ENCODE measurements around the gene PAK5.

Gene PAK5

DNA sequence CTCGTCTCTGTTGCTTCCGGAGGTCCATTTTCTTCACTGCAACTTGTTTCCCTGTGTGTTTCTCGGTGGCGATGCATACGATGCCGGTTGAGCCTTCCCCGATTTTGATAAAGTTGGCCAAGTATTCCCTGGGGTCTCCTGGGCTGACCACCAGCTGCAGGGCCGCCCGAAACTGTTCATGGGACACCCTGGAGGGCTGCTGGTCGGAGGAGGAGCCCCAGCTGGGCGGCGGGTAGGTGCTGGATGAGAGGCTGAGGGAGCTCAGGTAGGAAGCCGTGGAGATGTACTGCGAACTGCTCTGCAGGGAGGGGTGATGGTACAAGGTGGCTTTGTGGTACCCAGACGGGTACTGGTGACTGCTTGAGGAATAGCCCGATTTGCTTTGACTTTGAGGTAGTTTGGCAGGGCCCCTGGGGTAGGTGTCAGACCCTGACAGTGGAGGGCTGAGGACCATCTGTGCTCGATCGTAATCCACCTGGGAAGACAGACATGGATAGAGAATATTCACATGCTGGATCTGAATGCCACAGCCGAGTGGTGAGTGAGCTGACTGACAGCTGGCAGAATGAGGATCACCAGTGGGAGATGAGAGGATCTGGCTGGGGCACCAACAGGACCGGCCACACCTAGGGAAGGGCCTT lies 272.8 kb downstream of the PAK5 start:
- Mint-ChIP-seq H3K4me3 (no peak overlapping the region), H3K27ac (no peak overlapping the region), H3K36me3 (ENCODE audit: low read depth) (no peaks in the 10 kb centered on the region), H3K9me3 (no peaks in the 10 kb centered on the region), H3K27me3 (ENCODE audit: low read depth) (no peaks in the 10 kb centered on the region), H3K4me1 (ENCODE audit: low read depth) (no peaks in the 10 kb centered on the region)
- no peak for DNase-seq (ENCODE audit: low spot score)

- no peak for DNase-seq (ENCODE audit: low spot score)
- H3K27me3 Mint-ChIP-seq (ENCODE audit: low read depth) = no peaks in the 10 kb centered on the region
- H3K27ac Mint-ChIP-seq = no peak overlapping the region
- no peaks in the 10 kb centered on the region for H3K36me3 Mint-ChIP-seq (ENCODE audit: low read depth)
- no peaks in the 10 kb centered on the region for H3K9me3 Mint-ChIP-seq
- no peak overlapping the region for H3K4me3 Mint-ChIP-seq
- no peaks in the 10 kb centered on the region for H3K4me1 Mint-ChIP-seq (ENCODE audit: low read depth)
These were observed 281.5 kb downstream of the PAK5 start for GRCh38 chr20:9557411-9557810.

DNA sequence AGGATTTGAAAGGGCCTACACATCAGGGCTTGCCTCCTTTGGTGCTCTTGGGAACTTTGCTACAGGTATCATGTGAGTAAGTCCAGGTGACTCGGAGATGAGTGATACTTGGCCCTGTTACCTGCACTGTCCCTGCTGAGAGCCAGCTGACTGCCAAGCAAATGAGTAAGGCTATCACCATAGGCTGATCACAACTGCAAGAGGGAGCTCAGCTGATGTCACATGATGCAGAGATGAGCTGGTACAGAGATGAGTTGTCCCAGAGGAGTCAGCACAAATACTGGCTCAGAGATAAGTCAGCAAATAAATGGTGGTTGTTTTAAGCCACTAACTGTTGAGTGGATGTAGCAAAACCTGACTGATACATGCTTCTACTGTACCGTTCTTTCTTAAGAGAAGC lies 283.1 kb downstream of the PAK5 start:
- Mint-ChIP-seq H3K36me3 (ENCODE audit: low read depth) (no peaks in the 10 kb centered on the region), H3K9me3 (no peaks in the 10 kb centered on the region)

DNA sequence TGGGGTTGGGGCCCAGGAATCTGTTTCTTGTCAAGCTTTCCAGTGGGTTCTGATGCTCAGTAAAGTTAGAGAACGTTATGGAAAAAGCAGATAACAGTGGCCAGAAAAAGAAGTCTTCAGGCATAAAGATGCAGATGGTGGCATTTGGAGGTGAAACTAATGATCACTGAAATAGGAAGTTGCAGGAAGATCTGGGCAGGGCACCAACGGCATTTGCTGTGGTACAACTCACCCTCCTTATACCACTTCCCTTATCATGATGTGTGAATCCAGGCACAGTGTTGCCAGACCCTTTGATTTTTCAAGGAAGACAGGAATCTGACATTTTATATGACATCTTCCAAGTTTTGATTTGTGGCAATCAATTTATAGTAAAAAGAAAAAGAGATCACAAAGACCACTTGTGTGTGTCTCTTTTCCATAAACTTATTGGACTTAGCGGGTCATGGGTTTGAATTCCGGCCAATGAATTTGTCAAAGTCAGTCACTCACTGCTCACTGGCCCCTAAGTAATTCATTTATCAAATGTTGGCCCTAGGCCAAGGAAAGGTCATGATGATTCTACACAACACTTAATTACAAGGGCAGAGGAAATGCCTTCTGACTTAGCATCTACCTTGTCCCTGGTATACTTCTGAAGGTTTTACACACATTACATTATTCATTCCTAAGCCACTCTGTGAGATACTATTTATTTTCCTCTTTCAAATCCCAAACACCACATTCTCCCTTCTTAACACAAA lies 286.9 kb downstream of the PAK5 start:
- H3K4me3 Mint-ChIP-seq = no peak overlapping the region
- H3K9me3 Mint-ChIP-seq = no peaks in the 10 kb centered on the region
- no peak overlapping the region for H3K27ac Mint-ChIP-seq
- no peaks in the 10 kb centered on the region for H3K4me1 Mint-ChIP-seq (ENCODE audit: low read depth)
- DNase-seq (ENCODE audit: low spot score) = no peak
- no peaks in the 10 kb centered on the region for H3K27me3 Mint-ChIP-seq (ENCODE audit: low read depth)
- no peaks in the 10 kb centered on the region for H3K36me3 Mint-ChIP-seq (ENCODE audit: low read depth)

More for the DNA sequence above, 283.1 kb downstream of the PAK5 start:
- H3K4me3 Mint-ChIP-seq = no peak overlapping the region
- H3K27me3 Mint-ChIP-seq (ENCODE audit: low read depth) = no peaks in the 10 kb centered on the region
- H3K27ac Mint-ChIP-seq = no peak overlapping the region
- DNase-seq (ENCODE audit: low spot score) = no peak
- H3K4me1 Mint-ChIP-seq (ENCODE audit: low read depth) = no peaks in the 10 kb centered on the region

GRCh38 chr20:9550871-9551270 lies 288.0 kb downstream of the PAK5 start:
- Mint-ChIP-seq H3K36me3 (ENCODE audit: low read depth) (no peaks in the 10 kb centered on the region), H3K27ac (no peak overlapping the region), H3K4me1 (ENCODE audit: low read depth) (no peaks in the 10 kb centered on the region), H3K4me3 (no peak overlapping the region), H3K9me3 (no peaks in the 10 kb centered on the region), H3K27me3 (ENCODE audit: low read depth) (no peaks in the 10 kb centered on the region)
- no peak for DNase-seq (ENCODE audit: low spot score)

GRCh38 chr20:9550283-9550682 lies 288.6 kb downstream of the PAK5 start:
- Mint-ChIP-seq H3K4me1 (ENCODE audit: low read depth) (no peaks in the 10 kb centered on the region), H3K36me3 (ENCODE audit: low read depth) (no peaks in the 10 kb centered on the region), H3K27me3 (ENCODE audit: low read depth) (no peaks in the 10 kb centered on the region), H3K9me3 (no peaks in the 10 kb centered on the region), H3K27ac (no peak overlapping the region), H3K4me3 (no peak overlapping the region)
- no peak for DNase-seq (ENCODE audit: low spot score)

DNA sequence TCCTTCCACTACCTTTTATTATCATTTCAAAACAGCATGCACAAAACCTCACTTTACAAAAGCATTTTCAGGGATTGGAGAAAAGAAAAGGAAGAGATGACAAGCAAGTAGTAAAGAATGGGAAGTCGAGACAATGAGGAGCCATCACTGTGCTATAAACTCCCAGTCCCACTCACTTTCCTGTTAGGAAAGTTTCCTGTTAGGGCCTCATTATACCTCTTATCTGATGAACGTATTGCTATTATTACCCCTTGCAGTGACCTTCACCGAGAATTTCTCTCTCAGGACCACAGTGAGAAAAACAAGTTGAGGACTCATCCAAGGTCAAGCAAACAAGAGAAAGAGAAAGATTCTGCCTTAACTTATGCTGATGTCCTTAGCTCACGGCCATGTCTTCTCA lies 295.7 kb downstream of the PAK5 start:
- H3K27ac Mint-ChIP-seq = no peak overlapping the region
- no peaks in the 10 kb centered on the region for H3K36me3 Mint-ChIP-seq (ENCODE audit: low read depth)
- no peak overlapping the region for H3K4me3 Mint-ChIP-seq
- no peak for DNase-seq (ENCODE audit: low spot score)
- H3K9me3 Mint-ChIP-seq = no peaks in the 10 kb centered on the region
- no peaks in the 10 kb centered on the region for H3K27me3 Mint-ChIP-seq (ENCODE audit: low read depth)
- H3K4me1 Mint-ChIP-seq (ENCODE audit: low read depth) = no peaks in the 10 kb centered on the region

GRCh38 chr20:9535449-9535848 lies 303.4 kb downstream of the PAK5 start:
- no peak overlapping the region for H3K4me3 Mint-ChIP-seq
- no peaks in the 10 kb centered on the region for H3K27me3 Mint-ChIP-seq (ENCODE audit: low read depth)
- H3K36me3 Mint-ChIP-seq (ENCODE audit: low read depth) = no peaks in the 10 kb centered on the region
- no peak for DNase-seq (ENCODE audit: low spot score)
- H3K9me3 Mint-ChIP-seq = no peaks in the 10 kb centered on the region
- no peaks in the 10 kb centered on the region for H3K4me1 Mint-ChIP-seq (ENCODE audit: low read depth)
- no peak overlapping the region for H3K27ac Mint-ChIP-seq

DNA sequence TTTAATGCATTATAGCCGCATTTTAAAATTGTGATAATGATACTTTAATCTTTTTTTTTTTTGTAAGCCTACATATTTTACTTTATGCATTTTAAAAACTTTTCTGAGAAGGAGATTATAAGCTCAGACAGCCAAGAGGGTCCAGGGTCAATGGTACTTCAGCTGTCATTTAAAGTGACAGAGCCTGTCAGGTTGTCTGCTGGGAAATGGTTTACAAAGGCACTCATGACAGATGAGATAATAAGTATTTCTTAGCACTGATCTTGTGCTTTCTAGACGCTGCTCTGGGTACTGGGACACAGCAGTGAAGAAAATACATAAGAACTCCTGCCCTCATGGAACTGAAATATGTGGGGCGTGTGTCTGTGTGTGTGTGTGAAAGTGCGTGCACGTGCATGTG lies 304.9 kb downstream of the PAK5 start:
- Mint-ChIP-seq H3K27ac (no peak overlapping the region), H3K4me3 (no peak overlapping the region), H3K27me3 (ENCODE audit: low read depth) (no peaks in the 10 kb centered on the region), H3K36me3 (ENCODE audit: low read depth) (no peaks in the 10 kb centered on the region), H3K4me1 (ENCODE audit: low read depth) (no peaks in the 10 kb centered on the region), H3K9me3 (no peaks in the 10 kb centered on the region)
- DNase-seq (ENCODE audit: low spot score) = no peak

GRCh38 chr20:9532069-9532838 lies 306.6 kb downstream of the PAK5 start:
- Mint-ChIP-seq H3K9me3 (no peaks in the 10 kb centered on the region), H3K27me3 (ENCODE audit: low read depth) (no peaks in the 10 kb centered on the region), H3K4me3 (no peak overlapping the region), H3K4me1 (ENCODE audit: low read depth) (no peaks in the 10 kb centered on the region), H3K36me3 (ENCODE audit: low read depth) (no peaks in the 10 kb centered on the region), H3K27ac (no peak overlapping the region)
- DNase-seq (ENCODE audit: low spot score) = no peak

DNA sequence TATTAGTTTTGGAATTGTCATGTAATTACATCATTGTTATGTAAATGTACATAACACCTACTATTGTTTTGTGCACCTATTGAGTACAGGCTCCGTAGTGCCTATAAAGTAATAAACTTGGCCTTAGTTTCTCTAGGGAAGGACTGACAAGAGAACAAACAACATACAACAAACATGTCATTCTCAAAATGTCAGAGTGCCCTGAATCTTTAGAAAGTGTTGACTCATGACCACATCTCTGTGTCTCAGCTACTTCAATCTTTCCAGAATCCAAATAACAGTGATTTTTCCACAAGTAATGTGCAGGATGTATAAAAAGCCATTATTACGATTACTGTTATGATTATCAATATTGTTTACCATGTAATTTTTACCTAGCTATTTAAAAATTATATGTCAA lies 307.3 kb downstream of the PAK5 start:
- Mint-ChIP-seq H3K4me1 (ENCODE audit: low read depth) (no peaks in the 10 kb centered on the region), H3K4me3 (no peak overlapping the region), H3K9me3 (no peaks in the 10 kb centered on the region), H3K36me3 (ENCODE audit: low read depth) (no peaks in the 10 kb centered on the region), H3K27ac (no peak overlapping the region), H3K27me3 (ENCODE audit: low read depth) (no peaks in the 10 kb centered on the region)
- DNase-seq (ENCODE audit: low spot score) = no peak

DNA sequence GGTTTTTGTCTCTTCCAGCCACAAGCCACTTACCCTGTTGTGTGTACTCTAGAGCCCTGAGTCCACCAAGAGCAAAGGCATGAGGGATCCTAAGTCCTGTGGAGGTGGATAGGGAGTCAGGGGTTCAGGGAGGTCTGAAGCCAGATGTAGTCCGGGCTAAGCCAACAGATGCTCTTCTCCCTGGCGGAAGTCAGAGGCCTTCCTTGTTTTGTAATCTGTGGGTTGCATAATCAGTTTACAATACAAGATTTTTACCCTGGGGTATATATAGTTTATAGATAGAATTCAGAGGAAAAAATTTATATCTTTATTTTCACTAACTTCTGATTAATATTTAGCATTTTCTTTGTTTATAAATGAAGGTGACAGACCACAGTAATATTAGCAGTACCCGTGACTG lies 315.2 kb downstream of the PAK5 start:
- H3K9me3 Mint-ChIP-seq = no peaks in the 10 kb centered on the region
- no peaks in the 10 kb centered on the region for H3K36me3 Mint-ChIP-seq (ENCODE audit: low read depth)
- no peak overlapping the region for H3K27ac Mint-ChIP-seq
- no peak overlapping the region for H3K4me3 Mint-ChIP-seq
- no peaks in the 10 kb centered on the region for H3K4me1 Mint-ChIP-seq (ENCODE audit: low read depth)
- no peak for DNase-seq (ENCODE audit: low spot score)
- peaks cover 2% of the 10 kb centered on the region for H3K27me3 Mint-ChIP-seq (ENCODE audit: low read depth)

DNA sequence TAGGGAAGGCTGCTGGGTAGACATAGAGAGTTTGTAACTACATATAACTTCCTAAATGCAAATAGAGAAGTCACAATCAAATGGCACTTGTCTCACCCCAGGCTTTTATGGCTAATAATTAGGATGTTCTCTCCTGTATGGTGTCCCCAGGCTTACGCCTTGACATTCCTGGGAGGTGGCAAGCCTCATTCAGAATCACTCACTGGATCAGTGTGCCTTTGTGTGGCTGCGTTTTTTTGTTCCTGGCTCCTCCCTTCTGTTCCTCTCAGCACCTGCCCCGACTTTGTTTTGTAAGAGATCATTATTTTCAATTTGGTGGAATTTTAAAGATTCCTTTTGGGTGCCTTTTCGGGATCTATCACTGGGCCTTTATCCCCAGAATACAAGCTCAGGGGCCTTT lies 318.8 kb downstream of the PAK5 start:
- H3K27me3 Mint-ChIP-seq (ENCODE audit: low read depth) = peaks cover 35% of the 10 kb centered on the region
- peaks cover 2% of the 10 kb centered on the region for H3K4me1 Mint-ChIP-seq (ENCODE audit: low read depth)
- DNase-seq (ENCODE audit: low spot score) = no peak
- no peak overlapping the region for H3K27ac Mint-ChIP-seq
- H3K36me3 Mint-ChIP-seq (ENCODE audit: low read depth) = no peaks in the 10 kb centered on the region
- no peaks in the 10 kb centered on the region for H3K9me3 Mint-ChIP-seq
- no peak overlapping the region for H3K4me3 Mint-ChIP-seq

- Mint-ChIP-seq H3K36me3 (ENCODE audit: low read depth) (no peaks in the 10 kb centered on the region), H3K27me3 (ENCODE audit: low read depth) (peaks cover 49% of the 10 kb centered on the region), H3K4me1 (ENCODE audit: low read depth) (peaks cover 2% of the 10 kb centered on the region), H3K4me3 (no peak overlapping the region), H3K27ac (no peak overlapping the region), H3K9me3 (no peaks in the 10 kb centered on the region)
- no peak for DNase-seq (ENCODE audit: low spot score)
These were observed 320.2 kb downstream of the PAK5 start for GRCh38 chr20:9518576-9519175.
